ENCODE results near the gene ANKS3.

Gene ANKS3

DNA sequence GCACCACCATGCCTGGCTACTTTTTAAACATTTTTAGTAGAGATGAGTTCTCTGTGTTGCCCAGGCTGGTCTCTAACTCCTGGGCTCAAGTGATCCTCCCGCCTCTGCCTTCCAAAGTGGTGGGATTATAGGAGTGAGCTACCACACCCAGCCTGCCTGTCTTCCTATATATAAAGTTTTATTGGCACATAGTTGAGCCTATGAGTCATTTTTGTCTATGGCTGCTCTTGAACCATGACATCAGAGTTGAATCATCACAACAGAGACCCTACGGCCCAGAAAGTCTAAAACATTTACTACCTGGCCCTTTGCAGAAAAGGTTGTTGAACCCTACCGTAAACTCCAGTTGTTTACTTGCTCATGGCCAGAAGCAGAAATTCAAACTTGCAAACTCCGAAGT is 46.2 kb upstream of the ANKS3 start (continued):
- TF ChIP-seq, protein P1, sequence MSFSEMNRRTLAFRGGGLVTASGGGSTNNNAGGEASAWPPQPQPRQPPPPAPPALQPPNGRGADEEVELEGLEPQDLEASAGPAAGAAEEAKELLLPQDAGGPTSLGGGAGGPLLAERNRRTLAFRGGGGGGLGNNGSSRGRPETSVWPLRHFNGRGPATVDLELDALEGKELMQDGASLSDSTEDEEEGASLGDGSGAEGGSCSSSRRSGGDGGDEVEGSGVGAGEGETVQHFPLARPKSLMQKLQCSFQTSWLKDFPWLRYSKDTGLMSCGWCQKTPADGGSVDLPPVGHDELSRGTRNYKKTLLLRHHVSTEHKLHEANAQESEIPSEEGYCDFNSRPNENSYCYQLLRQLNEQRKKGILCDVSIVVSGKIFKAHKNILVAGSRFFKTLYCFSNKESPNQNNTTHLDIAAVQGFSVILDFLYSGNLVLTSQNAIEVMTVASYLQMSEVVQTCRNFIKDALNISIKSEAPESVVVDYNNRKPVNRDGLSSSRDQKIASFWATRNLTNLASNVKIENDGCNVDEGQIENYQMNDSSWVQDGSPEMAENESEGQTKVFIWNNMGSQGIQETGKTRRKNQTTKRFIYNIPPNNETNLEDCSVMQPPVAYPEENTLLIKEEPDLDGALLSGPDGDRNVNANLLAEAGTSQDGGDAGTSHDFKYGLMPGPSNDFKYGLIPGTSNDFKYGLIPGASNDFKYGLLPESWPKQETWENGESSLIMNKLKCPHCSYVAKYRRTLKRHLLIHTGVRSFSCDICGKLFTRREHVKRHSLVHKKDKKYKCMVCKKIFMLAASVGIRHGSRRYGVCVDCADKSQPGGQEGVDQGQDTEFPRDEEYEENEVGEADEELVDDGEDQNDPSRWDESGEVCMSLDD (tag by site-specific recombination; IDR thresholded peaks at IDR 0.05) = no peak
- TF ChIP-seq ZFP69B (tag by site-specific recombination; IDR thresholded peaks at IDR 0.05) = 0 out of 2 replicates have a peak, but pooled peaks have one; percentile 25
- TF ChIP-seq, protein P2, sequence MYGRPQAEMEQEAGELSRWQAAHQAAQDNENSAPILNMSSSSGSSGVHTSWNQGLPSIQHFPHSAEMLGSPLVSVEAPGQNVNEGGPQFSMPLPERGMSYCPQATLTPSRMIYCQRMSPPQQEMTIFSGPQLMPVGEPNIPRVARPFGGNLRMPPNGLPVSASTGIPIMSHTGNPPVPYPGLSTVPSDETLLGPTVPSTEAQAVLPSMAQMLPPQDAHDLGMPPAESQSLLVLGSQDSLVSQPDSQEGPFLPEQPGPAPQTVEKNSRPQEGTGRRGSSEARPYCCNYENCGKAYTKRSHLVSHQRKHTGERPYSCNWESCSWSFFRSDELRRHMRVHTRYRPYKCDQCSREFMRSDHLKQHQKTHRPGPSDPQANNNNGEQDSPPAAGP (tag by site-specific recombination; IDR thresholded peaks at IDR 0.05) = peak; percentile 87
- 0 out of 2 replicates have a peak, but pooled peaks have one; percentile 53 for TF ChIP-seq ZNF558 (tag by site-specific recombination; IDR thresholded peaks at IDR 0.05)
- 0 out of 2 replicates have a peak, but pooled peaks have one; percentile 40 for TF ChIP-seq ZNF76 (tag by site-specific recombination; IDR thresholded peaks at IDR 0.05; ENCODE audit: borderline replicate concordance, low read depth)
- peak; percentile 78 for TF ChIP-seq KLF1 (tag by site-specific recombination; IDR thresholded peaks at IDR 0.05)
- TF ChIP-seq ZBTB1 (tag by site-specific recombination; IDR thresholded peaks at IDR 0.05) = no peak
- no peak for TF ChIP-seq ZNF19 (tag by site-specific recombination; IDR thresholded peaks at IDR 0.05; ENCODE audit: low read depth)
- peak; percentile 63; the same call in 1 of the 2 replicates for TF ChIP-seq KLF8 (tag by site-specific recombination; IDR thresholded peaks at IDR 0.05)
- TF ChIP-seq KLF10 (tag by site-specific recombination; IDR thresholded peaks at IDR 0.05) = 0 out of 2 replicates have a peak, but pooled peaks have one; percentile 46
- TF ChIP-seq, protein P3, sequence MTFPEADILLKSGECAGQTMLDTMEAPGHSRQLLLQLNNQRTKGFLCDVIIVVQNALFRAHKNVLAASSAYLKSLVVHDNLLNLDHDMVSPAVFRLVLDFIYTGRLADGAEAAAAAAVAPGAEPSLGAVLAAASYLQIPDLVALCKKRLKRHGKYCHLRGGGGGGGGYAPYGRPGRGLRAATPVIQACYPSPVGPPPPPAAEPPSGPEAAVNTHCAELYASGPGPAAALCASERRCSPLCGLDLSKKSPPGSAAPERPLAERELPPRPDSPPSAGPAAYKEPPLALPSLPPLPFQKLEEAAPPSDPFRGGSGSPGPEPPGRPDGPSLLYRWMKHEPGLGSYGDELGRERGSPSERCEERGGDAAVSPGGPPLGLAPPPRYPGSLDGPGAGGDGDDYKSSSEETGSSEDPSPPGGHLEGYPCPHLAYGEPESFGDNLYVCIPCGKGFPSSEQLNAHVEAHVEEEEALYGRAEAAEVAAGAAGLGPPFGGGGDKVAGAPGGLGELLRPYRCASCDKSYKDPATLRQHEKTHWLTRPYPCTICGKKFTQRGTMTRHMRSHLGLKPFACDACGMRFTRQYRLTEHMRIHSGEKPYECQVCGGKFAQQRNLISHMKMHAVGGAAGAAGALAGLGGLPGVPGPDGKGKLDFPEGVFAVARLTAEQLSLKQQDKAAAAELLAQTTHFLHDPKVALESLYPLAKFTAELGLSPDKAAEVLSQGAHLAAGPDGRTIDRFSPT (tag by site-specific recombination; IDR thresholded peaks at IDR 0.05) = 0 out of 2 replicates have a peak, but pooled peaks have one; percentile 57
- TF ChIP-seq ZNF184 (tag by site-specific recombination; IDR thresholded peaks at IDR 0.05) = peak; percentile 78; the same call in 1 of the 2 replicates
- TF ChIP-seq YY2 (tag by site-specific recombination; IDR thresholded peaks at IDR 0.05) = 0 out of 2 replicates have a peak, but pooled peaks have one; percentile 34
- TF ChIP-seq ZEB2 (tag by site-specific recombination; IDR thresholded peaks at IDR 0.05) = peak; percentile 72
- TF ChIP-seq SP2 (tag by site-specific recombination; IDR thresholded peaks at IDR 0.05) = peak; percentile 35
- TF ChIP-seq ZBTB21 (tag by site-specific recombination; IDR thresholded peaks at IDR 0.05) = peak; percentile 93

DNA sequence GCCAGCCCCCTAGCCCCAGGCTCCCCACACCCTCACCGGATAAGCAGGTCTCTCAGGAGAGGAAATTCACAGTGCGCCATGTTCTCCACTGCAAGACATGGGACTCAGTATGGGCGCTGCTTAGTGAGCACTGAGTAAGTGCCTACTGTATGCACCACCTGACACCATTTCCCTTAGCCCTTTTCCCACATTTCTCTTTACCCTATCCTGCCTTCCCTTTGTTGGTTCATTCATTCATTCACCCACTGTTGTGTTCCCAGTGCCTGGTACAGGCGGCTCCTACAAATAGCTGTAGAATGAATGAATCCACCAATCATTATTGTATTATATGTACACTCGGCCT is 44.0 kb upstream of the ANKS3 start:
- ChIA-PET POLR2A (no interaction called here), CTCF (no interaction called here)

More for the DNA sequence above, 44.0 kb upstream of the ANKS3 start:
- Histone ChIP-seq H3K9me3 (ENCODE audit: control insufficient read depth, insufficient read depth, low read depth, low read length) (no peaks in the 10 kb centered on the region), H3K27ac (ENCODE audit: extremely low read depth, low read depth, low read length) (no peak overlapping the region), H3K4me1 (ENCODE audit: control insufficient read depth, insufficient read depth, low read length) (peaks cover 2% of the 10 kb centered on the region; the same call in 1 of the 2 replicates), H3K36me3 (ENCODE audit: control insufficient read depth in 2 of 2, insufficient read depth in 1 of 2, low read length in 2 of 2) (no peaks in the 10 kb centered on the region), H3K4me3 (ENCODE audit: low read depth, low read length) (no peak overlapping the region)
- TF ChIP-seq ZEB2 (tag by site-specific recombination; IDR thresholded peaks at IDR 0.05) = no peak
- TF ChIP-seq ZNF768 (tag by site-specific recombination; IDR thresholded peaks at IDR 0.05) = no peak
- no peak for TF ChIP-seq YY1 (tag by site-specific recombination; IDR thresholded peaks at IDR 0.05)
- TF ChIP-seq ZNF341 (tag by site-specific recombination; IDR thresholded peaks at IDR 0.05; ENCODE audit: low read depth) = no peak
- TF ChIP-seq, protein P4, sequence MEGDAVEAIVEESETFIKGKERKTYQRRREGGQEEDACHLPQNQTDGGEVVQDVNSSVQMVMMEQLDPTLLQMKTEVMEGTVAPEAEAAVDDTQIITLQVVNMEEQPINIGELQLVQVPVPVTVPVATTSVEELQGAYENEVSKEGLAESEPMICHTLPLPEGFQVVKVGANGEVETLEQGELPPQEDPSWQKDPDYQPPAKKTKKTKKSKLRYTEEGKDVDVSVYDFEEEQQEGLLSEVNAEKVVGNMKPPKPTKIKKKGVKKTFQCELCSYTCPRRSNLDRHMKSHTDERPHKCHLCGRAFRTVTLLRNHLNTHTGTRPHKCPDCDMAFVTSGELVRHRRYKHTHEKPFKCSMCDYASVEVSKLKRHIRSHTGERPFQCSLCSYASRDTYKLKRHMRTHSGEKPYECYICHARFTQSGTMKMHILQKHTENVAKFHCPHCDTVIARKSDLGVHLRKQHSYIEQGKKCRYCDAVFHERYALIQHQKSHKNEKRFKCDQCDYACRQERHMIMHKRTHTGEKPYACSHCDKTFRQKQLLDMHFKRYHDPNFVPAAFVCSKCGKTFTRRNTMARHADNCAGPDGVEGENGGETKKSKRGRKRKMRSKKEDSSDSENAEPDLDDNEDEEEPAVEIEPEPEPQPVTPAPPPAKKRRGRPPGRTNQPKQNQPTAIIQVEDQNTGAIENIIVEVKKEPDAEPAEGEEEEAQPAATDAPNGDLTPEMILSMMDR (tag by site-specific recombination; IDR thresholded peaks at IDR 0.05) = no peak
- no peak for TF ChIP-seq ZSCAN16 (tag by site-specific recombination; IDR thresholded peaks at IDR 0.05)
- TF ChIP-seq ZNF146 (tag by site-specific recombination; IDR thresholded peaks at IDR 0.05) = no peak
